Neural crest cell (in vitro differentiated cells): ENCODE results near the gene WIPF2. TPM values are rescaled to one million over a fixed set of nuclear protein-coding genes. Genes with fewer than 3 reads are reported as not detected.
"Not testable (repeated sequence)": the region's sequence is repeated elsewhere in the genome, so short reads cannot be mapped to it uniquely, and the experiment has no call there.

Source experiments
- DNase-seq: peaks from one replicate; pipeline ENCODE4 v3.0.0; 2021; ENCODE audit warnings: low read depth, mixed read lengths, low spot score
- H3K27ac Mint-ChIP-seq: one replicate; pipeline ENCODE4 v1.8.0; 2021; ENCODE audit warnings: mild to moderate bottlenecking, mixed read lengths; ENCODE audit not compliant: unreplicated experiment
- H3K27me3 Mint-ChIP-seq: 2 replicates; pipeline ENCODE4 v1.8.0; 2021; ENCODE audit warnings: low read depth, mild to moderate bottlenecking, mixed read lengths
- H3K36me3 Mint-ChIP-seq: 2 replicates; pipeline ENCODE4 v1.8.0; 2021; ENCODE audit warnings: low read depth, mild to moderate bottlenecking, mixed read lengths
- H3K4me1 Mint-ChIP-seq: 2 replicates; pipeline ENCODE4 v1.8.0; 2021; ENCODE audit warnings: mixed read lengths
- H3K4me3 Mint-ChIP-seq: one replicate; pipeline ENCODE4 v1.8.0; 2021; ENCODE audit warnings: mild to moderate bottlenecking, mixed read lengths
- H3K9me3 Mint-ChIP-seq: 2 replicates; pipeline ENCODE4 v1.8.0; 2021; ENCODE audit warnings: mixed read lengths
- total RNA-seq: library from RNA; stranded (reverse); gene quantifications from 2 replicates; pipeline ENCODE4 v1.2.1, GENCODE V29; 2021
- TF ChIP-seq, protein P1 (sequence below): fragments of 200-600 bp; sonication (generic); conservative IDR thresholded peaks from 2 replicates; pipeline ENCODE4 v1.5.0; 2021; ENCODE audit warnings: antibody characterized with exemption, mild to moderate bottlenecking

The WIPF2 gene
- total RNA-seq, 1 donor from 2014 or later: 28.7 TPM

DNA sequence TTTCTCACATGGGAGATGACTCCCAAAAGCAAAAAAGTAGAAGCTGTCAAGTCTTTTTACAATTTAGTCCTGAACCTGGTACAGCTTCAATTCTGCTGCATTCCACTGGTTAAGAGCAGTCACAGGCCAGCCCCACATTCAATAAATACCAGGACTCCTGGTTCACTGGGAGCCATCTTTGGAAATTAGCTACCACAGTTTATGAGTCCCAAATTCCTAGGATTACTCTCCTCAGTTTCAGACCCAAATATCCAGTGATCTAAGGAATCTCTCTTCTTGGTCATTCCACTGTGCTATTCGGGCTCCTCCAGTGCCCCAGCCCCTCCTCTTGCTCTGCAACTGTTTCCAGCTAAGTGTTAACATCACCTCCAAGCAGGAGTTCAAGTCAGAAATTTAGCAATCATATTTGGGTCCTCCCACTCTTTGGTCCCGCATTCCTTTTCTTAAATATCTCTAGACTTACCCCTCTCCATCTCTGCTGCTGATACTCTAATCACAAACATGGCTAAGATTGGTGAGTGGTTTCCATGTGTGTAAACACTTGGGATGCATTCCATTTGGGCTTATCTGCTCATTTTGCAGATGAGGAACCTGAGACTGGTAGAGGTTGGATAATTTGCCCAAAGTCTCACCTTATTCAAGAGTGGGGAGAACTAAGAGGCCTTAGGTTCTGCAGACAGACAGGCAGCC lies 9.6 kb upstream of the WIPF2 start:
- TF ChIP-seq, protein P1, sequence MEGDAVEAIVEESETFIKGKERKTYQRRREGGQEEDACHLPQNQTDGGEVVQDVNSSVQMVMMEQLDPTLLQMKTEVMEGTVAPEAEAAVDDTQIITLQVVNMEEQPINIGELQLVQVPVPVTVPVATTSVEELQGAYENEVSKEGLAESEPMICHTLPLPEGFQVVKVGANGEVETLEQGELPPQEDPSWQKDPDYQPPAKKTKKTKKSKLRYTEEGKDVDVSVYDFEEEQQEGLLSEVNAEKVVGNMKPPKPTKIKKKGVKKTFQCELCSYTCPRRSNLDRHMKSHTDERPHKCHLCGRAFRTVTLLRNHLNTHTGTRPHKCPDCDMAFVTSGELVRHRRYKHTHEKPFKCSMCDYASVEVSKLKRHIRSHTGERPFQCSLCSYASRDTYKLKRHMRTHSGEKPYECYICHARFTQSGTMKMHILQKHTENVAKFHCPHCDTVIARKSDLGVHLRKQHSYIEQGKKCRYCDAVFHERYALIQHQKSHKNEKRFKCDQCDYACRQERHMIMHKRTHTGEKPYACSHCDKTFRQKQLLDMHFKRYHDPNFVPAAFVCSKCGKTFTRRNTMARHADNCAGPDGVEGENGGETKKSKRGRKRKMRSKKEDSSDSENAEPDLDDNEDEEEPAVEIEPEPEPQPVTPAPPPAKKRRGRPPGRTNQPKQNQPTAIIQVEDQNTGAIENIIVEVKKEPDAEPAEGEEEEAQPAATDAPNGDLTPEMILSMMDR: no peak
- Mint-ChIP-seq H3K27me3 (no peaks in the 10 kb centered on the region), H3K27ac (no peak overlapping the region), H3K4me1 (no peaks in the 10 kb centered on the region), H3K4me3 (no peak overlapping the region), H3K9me3 (no peaks in the 10 kb centered on the region), H3K36me3 (no peaks in the 10 kb centered on the region)
- no peak for DNase-seq

DNA sequence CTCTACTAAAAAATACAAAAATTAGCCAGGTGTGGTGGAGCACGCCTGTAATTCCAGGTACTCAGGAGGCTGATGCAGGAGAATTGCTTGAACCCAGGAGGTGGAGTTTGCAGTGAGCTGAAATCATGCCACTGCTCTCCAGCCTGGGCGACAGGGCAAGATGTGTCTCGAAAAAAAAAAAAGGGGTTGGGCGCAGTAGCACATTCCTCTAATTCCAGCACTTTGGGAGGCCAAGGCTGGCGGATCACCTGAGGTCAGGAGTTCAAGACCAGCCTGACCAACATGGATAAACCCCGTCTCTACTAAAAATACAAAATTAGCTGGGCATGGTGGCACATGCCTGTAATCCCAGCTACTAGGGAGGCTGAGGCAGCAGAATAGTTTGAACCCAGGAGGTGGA lies 5.2 kb upstream of the WIPF2 start:
- H3K36me3 Mint-ChIP-seq, H3K27me3 Mint-ChIP-seq, H3K4me1 Mint-ChIP-seq, H3K4me3 Mint-ChIP-seq, H3K9me3 Mint-ChIP-seq, H3K27ac Mint-ChIP-seq, DNase-seq: not testable (repeated sequence)

DNA sequence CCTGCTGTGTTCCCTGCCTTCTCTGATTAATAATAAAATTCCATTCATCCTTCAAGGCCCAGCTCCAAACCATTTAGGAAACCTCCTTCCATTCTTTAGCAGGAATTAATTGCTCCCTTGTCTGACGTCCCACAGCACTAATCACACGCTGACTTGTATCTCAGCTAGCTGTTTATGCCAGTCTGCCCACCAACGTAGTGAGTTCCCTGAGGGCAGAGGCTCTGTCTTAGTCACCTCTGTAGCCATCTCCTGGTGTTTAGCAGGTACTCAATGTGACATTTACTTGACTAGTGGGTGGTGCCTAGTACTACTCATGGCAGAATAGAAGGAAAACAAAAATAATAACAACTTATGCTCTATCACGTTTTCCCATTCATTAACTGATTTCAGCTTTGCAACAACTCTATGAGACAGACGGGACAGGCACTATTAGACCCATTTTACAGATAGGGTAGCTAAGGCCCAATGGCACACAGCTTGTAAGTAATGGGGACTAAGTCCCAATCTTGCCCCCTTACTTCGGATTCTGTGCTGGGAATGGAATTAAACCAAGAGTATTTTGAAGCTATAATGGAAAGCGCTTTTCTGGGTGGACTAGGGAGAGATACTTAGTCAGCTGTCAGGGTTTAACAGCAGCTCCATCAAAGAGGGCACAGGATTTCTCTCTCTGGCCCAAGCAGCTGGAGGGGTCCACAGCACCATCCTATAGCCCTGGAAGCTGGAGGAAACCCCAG lies 931 bp upstream of the WIPF2 start:
- DNase-seq: no peak
- TF ChIP-seq, protein P1: no peak
- H3K9me3 Mint-ChIP-seq: no peaks in the 10 kb centered on the region
- H3K4me3 Mint-ChIP-seq: peak overlapping the region; percentile 91
- H3K27ac Mint-ChIP-seq: peak overlapping the region; percentile 100
- no peaks in the 10 kb centered on the region for H3K27me3 Mint-ChIP-seq
- peaks cover 20% of the 10 kb centered on the region for H3K4me1 Mint-ChIP-seq
- H3K36me3 Mint-ChIP-seq: no peaks in the 10 kb centered on the region

DNA sequence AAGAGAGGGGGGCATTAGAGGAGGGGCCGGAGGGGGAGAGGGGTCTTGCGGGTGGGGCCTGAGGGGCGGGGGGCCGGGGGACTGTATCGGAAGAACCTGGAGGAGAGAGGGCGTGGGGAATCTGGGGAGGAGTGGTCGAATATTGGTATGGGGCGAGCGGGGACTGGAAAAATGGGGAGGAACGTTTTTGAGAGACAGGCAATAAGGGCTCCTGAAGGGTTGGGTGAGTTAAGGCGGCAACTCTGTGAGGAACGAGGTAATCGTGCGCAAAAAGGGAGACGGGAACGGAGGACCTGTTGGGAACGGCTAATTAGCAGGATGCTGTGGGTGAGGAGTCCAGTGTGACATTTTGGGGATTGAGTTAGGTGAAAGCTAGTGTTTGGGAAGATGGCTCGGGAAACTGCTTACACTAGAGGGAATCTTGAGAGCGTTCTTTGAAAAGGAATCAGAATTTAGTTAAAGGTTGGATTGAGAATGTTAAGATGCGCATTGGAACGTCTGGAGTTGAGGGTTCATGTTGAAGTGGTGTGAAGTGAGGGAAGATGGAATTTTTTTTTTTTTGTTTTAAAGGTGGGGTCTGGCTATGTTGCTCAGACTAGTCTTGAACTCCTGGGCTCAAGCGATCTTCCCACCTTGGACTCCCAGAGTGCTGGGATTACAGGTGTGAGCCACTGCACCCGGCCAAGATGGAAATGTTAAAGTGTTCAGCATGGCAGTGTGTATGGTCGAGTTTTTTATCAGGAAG lies 662 bp downstream of the WIPF2 start:
- Mint-ChIP-seq H3K27me3 (no peaks in the 10 kb centered on the region), H3K27ac (peak overlapping the region; percentile 39), H3K9me3 (no peaks in the 10 kb centered on the region), H3K36me3 (no peaks in the 10 kb centered on the region), H3K4me3 (peak overlapping the region; percentile 91), H3K4me1 (peaks cover 34% of the 10 kb centered on the region)
- TF ChIP-seq, protein P1: no peak
- DNase-seq: no peak

DNA sequence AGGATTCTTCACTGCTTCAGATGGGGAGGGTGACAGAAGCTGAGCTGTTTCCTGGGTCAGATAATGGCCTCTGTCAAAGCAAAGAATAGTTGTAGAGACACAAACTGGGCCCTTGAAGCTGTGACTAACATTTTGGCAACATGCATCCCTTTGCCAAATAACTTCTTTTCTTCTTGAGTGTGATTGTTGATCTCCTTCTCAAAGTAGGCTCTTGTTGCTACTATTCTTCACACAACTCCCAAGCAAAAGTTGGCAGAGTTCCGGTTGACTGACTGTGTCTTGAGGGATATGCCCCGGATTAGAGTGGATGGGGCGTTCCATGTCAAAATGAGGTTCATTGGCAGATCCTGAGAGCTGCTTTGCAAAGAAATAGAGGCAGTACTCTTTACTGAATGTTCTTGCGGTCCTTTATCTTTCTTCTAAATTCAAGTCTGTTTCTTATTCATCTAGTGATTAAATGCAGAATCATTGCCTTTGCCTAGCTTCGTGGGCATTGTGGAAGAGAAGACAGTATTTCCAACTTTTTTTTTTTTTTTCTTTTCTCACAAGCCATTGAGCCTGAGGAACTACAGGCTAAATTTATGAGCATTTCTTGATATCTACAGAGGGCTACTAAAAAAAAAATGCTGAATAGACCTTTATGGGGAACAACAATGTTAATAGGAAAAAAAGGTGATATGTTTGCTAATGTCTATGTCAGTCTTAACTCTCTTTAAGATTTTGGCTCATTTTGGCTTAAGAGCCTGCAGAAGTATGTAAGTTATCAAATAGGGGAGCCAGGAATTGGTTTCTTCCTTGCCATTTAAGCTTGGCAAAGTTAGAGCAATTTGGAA lies 5.8 kb downstream of the WIPF2 start:
- H3K4me3 Mint-ChIP-seq: peak overlapping the region; percentile 35
- H3K4me1 Mint-ChIP-seq: peaks cover 31% of the 10 kb centered on the region
- no peak for DNase-seq
- no peaks in the 10 kb centered on the region for H3K9me3 Mint-ChIP-seq
- TF ChIP-seq, protein P1: no peak
- peak overlapping the region; percentile 40 for H3K27ac Mint-ChIP-seq
- no peaks in the 10 kb centered on the region for H3K27me3 Mint-ChIP-seq
- no peaks in the 10 kb centered on the region for H3K36me3 Mint-ChIP-seq

DNA sequence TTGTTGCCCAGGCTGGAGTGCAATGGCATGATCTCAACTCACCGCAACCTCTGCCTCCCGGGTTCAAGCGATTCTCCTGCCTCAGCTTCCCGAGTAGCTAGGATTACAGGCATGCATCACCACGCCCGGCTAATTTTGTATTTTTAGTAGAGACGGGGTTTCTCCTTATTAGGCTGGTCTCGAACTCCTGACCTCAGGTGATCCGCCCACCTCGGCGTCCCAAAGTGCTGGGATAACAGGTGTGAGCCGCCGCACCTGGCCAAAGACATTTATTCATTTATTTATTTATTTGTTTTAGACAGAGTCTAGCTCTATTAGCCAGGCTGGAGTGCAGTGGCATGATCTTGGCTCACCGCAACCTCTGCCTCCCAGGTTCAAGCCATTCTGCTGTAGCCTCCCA lies 10.0 kb downstream of the WIPF2 start:
- not testable (repeated sequence) for H3K27ac Mint-ChIP-seq, H3K27me3 Mint-ChIP-seq, H3K4me3 Mint-ChIP-seq, DNase-seq, H3K9me3 Mint-ChIP-seq, H3K36me3 Mint-ChIP-seq
- peaks cover 15% of the 10 kb centered on the region for H3K4me1 Mint-ChIP-seq
